Measurements from ENCODE around the gene ZMIZ1. TPM values are rescaled to one million over a fixed set of nuclear protein-coding genes. Genes with fewer than 3 reads are reported as not detected.
A peak's percentile ranks its signal among the peaks of the same experiment; 100 is the strongest.

Gene ZMIZ1
- total RNA-seq, 1 experiment from 2014 or later = 42.3 TPM

- Histone ChIP-seq H3K4me3 (ENCODE audit: low read depth, low read length) (no peak overlapping the region), H3K36me3 (ENCODE audit: control insufficient read depth, insufficient read depth, low read length) (peaks cover 8% of the 10 kb centered on the region), H3K27me3 (replicated peaks; ENCODE audit: control insufficient read depth, insufficient read depth, low read length) (no peaks in the 10 kb centered on the region), H3K4me1 (peaks cover 6% of the 10 kb centered on the region), H3K9me3 (no peaks in the 10 kb centered on the region)
- peak; percentile 91 to 92 for TF ChIP-seq CTCF (IDR thresholded peaks at IDR 0.05; ENCODE audit: insufficient read depth in 1 of 2, low read depth in 1 of 2, low read length in 1 of 2, severe bottlenecking in 1 of 2, unreplicated experiment in 1 of 2)
- BruUV-seq (replicated peaks) = no TSS peak
- H3K4me3 Mint-ChIP-seq (ENCODE audit: unreplicated experiment) = no peak overlapping the region
- CTCF ChIA-PET = interaction anchor here (0.6 to 2.4 kb wide), 3 partner anchors 92 to 145 kb away, joined by 3 to 19 read pairs (median 3); partner anchors contain the start of gene ZMIZ1
- H3K9me3 Mint-ChIP-seq (ENCODE audit: unreplicated experiment) = no peaks in the 10 kb centered on the region
- peak; percentile 76 to 88 for DNase-seq
- POLR2A ChIA-PET = no interaction called here
- no peak overlapping the region for H3K27ac Mint-ChIP-seq (ENCODE audit: unreplicated experiment)
- H3K27me3 Mint-ChIP-seq (ENCODE audit: insufficient read depth, unreplicated experiment) = no peaks in the 10 kb centered on the region
- peaks cover 6% of the 10 kb centered on the region for H3K4me1 Mint-ChIP-seq (ENCODE audit: low read depth, unreplicated experiment)
- intact Hi-C loops (cut with micrococcal nuclease; ENCODE audit: unreplicated experiment) = loop anchor here (5.0 to 10.0 kb wide), 3 partner anchors 272 to 772 kb away; no protein-coding TSS in a partner anchor
- peaks cover 35% of the 10 kb centered on the region for H3K36me3 Mint-ChIP-seq (ENCODE audit: insufficient read depth, unreplicated experiment)
These were observed 128.0 kb downstream of the ZMIZ1 start for GRCh38 chr10:79196470-79197461.

- no peak for TF ChIP-seq CTCF (IDR thresholded peaks at IDR 0.05; ENCODE audit: insufficient read depth in 1 of 2, low read depth in 1 of 2, low read length in 1 of 2, severe bottlenecking in 1 of 2, unreplicated experiment in 1 of 2)
- H3K36me3 ChIP-seq (ENCODE audit: control insufficient read depth, insufficient read depth, low read length) = peaks cover 9% of the 10 kb centered on the region
- Mint-ChIP-seq H3K9me3 (ENCODE audit: unreplicated experiment) (no peaks in the 10 kb centered on the region), H3K4me3 (ENCODE audit: unreplicated experiment) (no peak overlapping the region), H3K36me3 (ENCODE audit: insufficient read depth, unreplicated experiment) (peaks cover 38% of the 10 kb centered on the region), H3K27me3 (ENCODE audit: insufficient read depth, unreplicated experiment) (no peaks in the 10 kb centered on the region), H3K4me1 (ENCODE audit: low read depth, unreplicated experiment) (peaks cover 6% of the 10 kb centered on the region), H3K27ac (ENCODE audit: unreplicated experiment) (no peak overlapping the region)
- H3K4me1 ChIP-seq = peaks cover 6% of the 10 kb centered on the region
- no peaks in the 10 kb centered on the region for H3K9me3 ChIP-seq
- DNase-seq = no peak
- CTCF ChIA-PET = interaction anchor here (0.6 kb wide), 4 partner anchors 93 to 561 kb away, joined by 3 to 4 read pairs (median 3); no protein-coding TSS in a partner anchor
- POLR2A ChIA-PET = no interaction called here
- H3K27me3 ChIP-seq (replicated peaks; ENCODE audit: control insufficient read depth, insufficient read depth, low read length) = no peaks in the 10 kb centered on the region
- intact Hi-C loops (cut with micrococcal nuclease; ENCODE audit: unreplicated experiment) = loop anchor here (5.0 to 10.0 kb wide), 3 partner anchors 273 to 773 kb away; no protein-coding TSS in a partner anchor
- no peak overlapping the region for H3K4me3 ChIP-seq (ENCODE audit: low read depth, low read length)
- no TSS peak for BruUV-seq (replicated peaks)
These were observed 128.8 kb downstream of the ZMIZ1 start for GRCh38 chr10:79197558-79197957.

GRCh38 chr10:79200346-79200745 is 131.6 kb downstream of the ZMIZ1 start:
- Mint-ChIP-seq H3K9me3 (ENCODE audit: unreplicated experiment) (no peaks in the 10 kb centered on the region), H3K4me1 (ENCODE audit: low read depth, unreplicated experiment) (peaks cover 6% of the 10 kb centered on the region), H3K36me3 (ENCODE audit: insufficient read depth, unreplicated experiment) (peaks cover 31% of the 10 kb centered on the region), H3K27me3 (ENCODE audit: insufficient read depth, unreplicated experiment) (no peaks in the 10 kb centered on the region), H3K4me3 (ENCODE audit: unreplicated experiment) (no peak overlapping the region), H3K27ac (ENCODE audit: unreplicated experiment) (no peak overlapping the region)
- CTCF ChIA-PET = no interaction called here
- H3K9me3 ChIP-seq = no peaks in the 10 kb centered on the region
- no peak overlapping the region for H3K4me3 ChIP-seq (ENCODE audit: low read depth, low read length)
- H3K4me1 ChIP-seq = peaks cover under 1% of the 10 kb centered on the region; the same call in 1 of the 2 replicates
- intact Hi-C loops (cut with micrococcal nuclease; ENCODE audit: unreplicated experiment) = no loop called here
- BruUV-seq (replicated peaks) = no TSS peak
- POLR2A ChIA-PET = no interaction called here
- DNase-seq = no peak
- TF ChIP-seq CTCF (IDR thresholded peaks at IDR 0.05; ENCODE audit: insufficient read depth in 1 of 2, low read depth in 1 of 2, low read length in 1 of 2, severe bottlenecking in 1 of 2, unreplicated experiment in 1 of 2) = no peak
- peaks cover 13% of the 10 kb centered on the region for H3K36me3 ChIP-seq (ENCODE audit: control insufficient read depth, insufficient read depth, low read length)
- H3K27me3 ChIP-seq (replicated peaks; ENCODE audit: control insufficient read depth, insufficient read depth, low read length) = no peaks in the 10 kb centered on the region

Data from Caco-2 (cell line).